Retinal pigment epithelial cell (primary cell): ENCODE data around the gene TOP2B.

Source experiments
- DNase-seq: peaks from one replicate; pipeline ENCODE4 v3.0.0-alpha.2; 2010; ENCODE audit warnings: low read depth
- H3K4me3 ChIP-seq: 2 replicates; pipeline ENCODE4 v1.5.1; 2011; ENCODE audit warnings: mild to moderate bottlenecking, low read length, control low read depth, moderate library complexity
- CTCF ChIP-seq: conservative IDR thresholded peaks from 2 replicates; pipeline ENCODE4 v1.5.1; 2011; ENCODE audit warnings: low read depth, low read length, control low read depth, inconsistent platforms

TOP2B gene

DNA sequence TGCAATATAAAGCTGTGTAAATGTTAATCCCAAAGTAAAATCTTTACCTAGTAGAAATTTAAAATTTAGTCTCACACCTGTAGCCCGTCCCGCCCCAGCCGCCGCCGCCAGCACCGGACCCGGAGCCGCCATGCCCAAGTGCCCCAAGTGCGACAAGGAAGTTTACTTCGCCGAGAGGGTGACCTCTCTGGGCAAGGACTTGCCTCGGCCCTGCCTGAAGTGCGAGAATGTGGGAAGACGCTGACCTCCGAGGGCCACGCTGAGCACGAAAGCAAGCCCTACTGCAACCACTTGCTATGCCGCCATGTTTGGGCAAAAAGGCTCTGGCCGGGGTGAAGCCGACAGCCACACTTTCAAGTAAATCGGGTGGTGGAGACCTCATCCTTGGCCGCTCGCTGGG, 22.1 kb upstream of the TOP2B start:
- no peak for TF ChIP-seq CTCF
- H3K4me3 ChIP-seq = no peak overlapping the region
- DNase-seq = no peak

GRCh38 chr3:25683882-25684281, 19.2 kb upstream of the TOP2B start:
- no peak for DNase-seq
- no peak for TF ChIP-seq CTCF
- no peak overlapping the region for H3K4me3 ChIP-seq

- H3K4me3 ChIP-seq = no peak overlapping the region
- TF ChIP-seq CTCF = no peak
- no peak for DNase-seq
These were observed 18.7 kb upstream of the TOP2B start for GRCh38 chr3:25683410-25683809.

- H3K4me3 ChIP-seq = no peak overlapping the region
- TF ChIP-seq CTCF = no peak
- DNase-seq = no peak
These were observed 15.1 kb upstream of the TOP2B start for GRCh38 chr3:25679642-25680302.

DNA sequence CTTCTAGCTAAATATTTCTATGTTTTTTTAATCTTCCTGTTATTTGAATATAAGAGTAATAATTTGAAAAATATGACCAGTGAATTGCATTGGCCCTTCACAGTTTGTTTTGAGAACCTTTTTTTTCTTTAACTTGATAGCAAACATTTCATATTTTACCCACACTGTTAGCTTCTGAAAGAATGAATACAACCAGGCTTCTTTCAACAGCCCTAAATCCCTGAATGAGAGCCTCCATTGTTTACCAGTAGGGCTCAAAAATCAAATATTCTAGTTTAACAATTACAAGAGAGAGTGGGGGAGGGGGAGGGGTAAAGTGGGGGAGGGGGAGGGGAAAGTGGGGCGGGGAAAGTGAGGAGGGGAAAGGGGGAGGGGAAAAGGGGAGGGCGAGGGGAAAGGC, 14.5 kb upstream of the TOP2B start:
- no peak overlapping the region for H3K4me3 ChIP-seq
- DNase-seq = no peak
- no peak for TF ChIP-seq CTCF

GRCh38 chr3:25678581-25678980, 13.9 kb upstream of the TOP2B start:
- no peak for TF ChIP-seq CTCF
- no peak overlapping the region for H3K4me3 ChIP-seq
- no peak for DNase-seq

DNA sequence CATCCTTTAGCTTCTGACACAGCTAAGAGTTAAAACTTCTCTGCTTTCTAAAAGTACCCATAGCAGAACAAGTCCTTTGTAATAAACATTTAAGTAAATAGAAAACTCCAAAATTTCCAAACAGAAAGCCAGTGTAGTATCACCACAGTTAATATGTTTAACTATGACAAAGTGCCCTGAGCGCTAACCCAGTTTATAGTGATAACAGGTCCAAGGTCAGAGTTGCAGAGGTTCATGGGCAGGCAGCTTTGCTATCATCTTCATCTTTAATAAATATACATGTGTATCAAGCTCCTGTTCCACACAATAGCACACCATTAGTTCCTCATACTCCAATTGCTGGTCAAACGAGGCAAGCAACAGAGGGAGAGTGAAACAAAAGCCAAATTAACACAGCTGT, 12.4 kb upstream of the TOP2B start:
- H3K4me3 ChIP-seq = no peak overlapping the region
- DNase-seq = no peak
- no peak for TF ChIP-seq CTCF
